GM10266 (cell line): Measurements from ENCODE around the gene PHF14.

ENCODE experiments used
- DNase-seq: peaks from one replicate; pipeline ENCODE4 v3.0.0; 2012; ENCODE audit errors: extremely low spot score
- CTCF ChIP-seq: IDR thresholded peaks from 2 replicates; pipeline ENCODE4 v1.5.1; 2012; ENCODE audit warnings: mild to moderate bottlenecking, low read depth; ENCODE audit not compliant: control insufficient read depth, insufficient read depth; ENCODE audit errors: missing control alignments

PHF14 gene

GRCh38 chr7:11191574-11192220 lies 218.0 kb downstream of the PHF14 start:
- TF ChIP-seq CTCF, result no peak
- no peak for DNase-seq

DNA sequence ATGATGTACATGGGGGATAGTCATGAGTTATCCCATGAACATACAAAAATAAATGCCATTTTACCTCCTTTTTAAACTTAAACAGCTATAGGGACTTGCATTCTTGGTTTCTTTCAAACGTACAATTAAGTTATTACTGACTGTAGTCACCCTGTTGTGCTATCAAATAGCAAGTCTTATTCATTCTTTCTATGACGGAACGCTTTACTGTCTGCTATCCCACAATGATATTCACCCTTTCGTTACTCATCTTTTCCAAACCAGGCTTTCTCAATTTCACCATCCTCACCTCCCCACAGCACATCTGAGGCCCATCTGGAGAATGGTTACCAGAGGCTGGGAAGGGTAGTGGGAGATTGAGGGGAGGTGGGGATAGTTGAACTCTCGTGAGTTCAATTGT lies 218.8 kb downstream of the PHF14 start:
- TF ChIP-seq CTCF, result no peak

DNA sequence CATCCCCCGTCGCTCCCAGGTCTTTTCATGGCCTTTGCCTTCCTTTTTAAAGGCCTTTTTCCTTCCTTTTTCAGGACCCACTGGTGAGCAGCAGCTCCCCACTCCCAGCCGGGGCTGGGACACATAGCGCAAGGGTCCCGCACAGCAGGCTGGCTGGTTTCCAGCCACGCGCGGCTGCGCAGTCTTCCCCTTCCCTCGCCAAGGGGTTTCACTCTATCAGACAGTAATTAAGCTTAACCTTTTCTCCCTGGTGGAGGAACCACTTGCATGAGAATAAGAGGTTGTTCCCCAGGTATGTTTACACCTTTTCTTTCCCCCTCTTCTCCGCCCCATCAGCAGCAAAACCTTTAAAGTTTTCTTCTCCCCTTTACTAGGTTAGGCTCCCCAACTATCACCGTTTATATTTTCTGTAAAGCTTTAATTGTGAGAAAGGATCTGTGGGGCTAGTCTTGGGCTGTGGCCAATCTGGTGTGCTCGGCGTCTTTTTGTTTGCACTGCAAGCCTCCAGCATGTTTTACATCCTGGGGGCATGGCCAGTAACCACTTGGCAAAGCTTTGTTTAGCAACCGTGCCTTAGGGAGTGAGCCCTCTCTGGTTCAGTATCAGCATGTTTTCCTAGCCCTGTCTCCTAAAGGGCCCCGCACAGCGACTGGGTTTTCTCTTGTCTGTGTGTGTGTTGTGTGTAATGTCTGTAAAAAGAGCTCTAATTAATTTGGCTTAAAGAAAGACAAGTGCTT lies 219.6 kb downstream of the PHF14 start:
- no peak for DNase-seq
- no peak for TF ChIP-seq CTCF

More for the DNA sequence above, 218.8 kb downstream of the PHF14 start:
- DNase-seq, result no peak

GRCh38 chr7:11193888-11194287 lies 220.2 kb downstream of the PHF14 start:
- TF ChIP-seq CTCF, result no peak
- DNase-seq, result no peak

GRCh38 chr7:11194492-11194891 lies 220.8 kb downstream of the PHF14 start:
- no peak for DNase-seq
- no peak for TF ChIP-seq CTCF

- TF ChIP-seq CTCF, result no peak
- no peak for DNase-seq
Measured at GRCh38 chr7:11195502-11195901, 221.8 kb downstream of the PHF14 start.

DNA sequence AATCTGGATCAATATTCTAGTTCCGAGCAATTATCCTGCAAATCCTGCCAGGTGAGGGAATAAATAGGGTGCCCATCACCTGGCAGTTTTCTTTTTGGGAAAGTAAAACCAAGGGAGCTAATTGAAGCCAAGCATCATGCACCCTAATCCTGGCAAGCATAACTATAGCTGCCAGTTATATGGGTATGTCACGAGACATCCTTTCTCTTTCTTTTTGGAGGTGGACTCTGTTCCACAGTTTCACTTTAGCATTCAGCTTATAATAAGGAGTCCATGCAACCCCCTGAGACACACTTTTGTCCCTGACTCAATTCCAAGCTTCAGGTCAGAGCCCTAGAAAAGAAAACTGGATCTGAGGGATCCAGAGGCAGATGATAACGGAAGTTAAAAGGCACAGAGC lies 222.5 kb downstream of the PHF14 start:
- no peak for TF ChIP-seq CTCF
- no peak for DNase-seq
